HepG2 (cell line): ENCODE results near the gene IQSEC1. TPM values are rescaled to one million over a fixed set of nuclear protein-coding genes. Genes with fewer than 3 reads are reported as not detected.

Experiments used
- ATAC-seq: fragments of 200-7000 bp; cut with Tn5 transposase; 3 replicates; pipeline ENCODE4 v1.9.1; 2020; ENCODE audit warnings: mild to moderate bottlenecking, moderate library complexity
- BruUV-seq: library from RNA; stranded (reverse); fragments of 400-500 nt; replicated peaks from 2 replicates; lab custom pipeline; 2021; lab: Mats Ljungman, UMichigan
- CTCF ChIA-PET: fragments of 300-600 bp; formaldehyde crosslinking; extraction: SDS; loops from one replicate; lab custom pipeline; 2021; ENCODE audit warnings: low total read pairs, inconsistent platforms, low intra/inter-chr PET ratio; lab: Yijun Ruan, JAX
- POLR2A ChIA-PET: fragments of 350-600 bp; sonication (Branson Sonifier 250); formaldehyde crosslinking; loops from one replicate; lab custom pipeline; 2020; ENCODE audit warnings: antibody characterized with exemption, inconsistent platforms; lab: Yijun Ruan, JAX
- DNase-seq: peaks from one replicate; pipeline ENCODE4 v3.0.0-alpha.2; 2015; ENCODE audit warnings: low spot score
- FAIRE-seq: peaks from 3 replicates; lab custom pipeline; 2011; peaks lifted over from hg19 to GRCh38; lab: Jason Lieb, UNC
- H2AFZ ChIP-seq: one replicate; pipeline ENCODE4 v1.6.1; 2011; ENCODE audit warnings: low read length, inconsistent platforms
- H3K27ac ChIP-seq: fragments of 300-600 bp; 3 replicates; pipeline ENCODE4 v1.8.0; 2011; ENCODE audit warnings: mixed run types, mild to moderate bottlenecking, mixed read lengths, low read length, inconsistent platforms; ENCODE audit not compliant: insufficient read depth; ENCODE audit errors: extremely low read length
- H3K27me3 ChIP-seq, 2 experiments: fragments of 200-600 bp in 1 of 2; 2 replicates in 1 of 2; 3 replicates in 1 of 2; pipeline versions ENCODE4 v1.6.0 to v1.8.0; 2011; ENCODE audit warnings: low read length in 2 of 2, mild to moderate bottlenecking in 2 of 2, moderate library complexity in 2 of 2, inconsistent platforms in 1 of 2; ENCODE audit not compliant: insufficient read depth in 2 of 2, control insufficient read depth in 1 of 2
- H3K36me3 ChIP-seq, 2 experiments: fragments of 200-600 bp in 1 of 2; replicated peaks in 1 of 2; 2 replicates in 1 of 2; 3 replicates in 1 of 2; pipeline versions ENCODE4 v1.5.1 to v1.8.0; 2011; ENCODE audit warnings: low read length in 2 of 2, inconsistent platforms in 1 of 2; ENCODE audit not compliant: insufficient read depth in 2 of 2, control insufficient read depth in 1 of 2
- H3K4me1 ChIP-seq: 2 replicates; pipeline ENCODE4 v1.5.1; 2012; ENCODE audit warnings: low read length, inconsistent platforms; ENCODE audit not compliant: insufficient read depth
- H3K4me2 ChIP-seq: 2 replicates; pipeline ENCODE4 v1.6.0; 2011; ENCODE audit warnings: low read depth, low read length, inconsistent platforms
- H3K4me3 ChIP-seq, 3 experiments: fragments of 200-600 bp in 1 of 3; sonication (generic), shearing (Covaris generic) in 1 of 3; replicated peaks in 1 of 3; 2 replicates each; pipeline ENCODE4 v1.5.1; 2011 to 2016; ENCODE audit warnings: low read length in 3 of 3, inconsistent platforms in 2 of 3, low read depth in 2 of 3, mild to moderate bottlenecking in 2 of 3, control low read depth in 1 of 3, mixed read lengths in 1 of 3; ENCODE audit not compliant: insufficient read depth in 1 of 3
- H3K79me2 ChIP-seq: one replicate; pipeline ENCODE4 v1.6.1; 2011; ENCODE audit warnings: low read length, inconsistent platforms; ENCODE audit not compliant: insufficient read depth
- H3K9ac ChIP-seq: 2 replicates; pipeline ENCODE4 v1.6.0; 2011; ENCODE audit warnings: mild to moderate bottlenecking, low read depth, low read length, inconsistent platforms; ENCODE audit not compliant: insufficient read depth
- H3K9me3 ChIP-seq: 2 replicates; pipeline ENCODE4 v1.5.1; 2012; ENCODE audit warnings: mild to moderate bottlenecking, low read length
- H4K20me1 ChIP-seq: 2 replicates; pipeline ENCODE4 v1.6.0; 2011; ENCODE audit warnings: inconsistent platforms, mild to moderate bottlenecking, low read length, moderate library complexity; ENCODE audit not compliant: insufficient read depth
- CHD2 ChIP-seq: IDR thresholded peaks from 2 replicates; pipeline ENCODE4 v1.6.1; 2011; ENCODE audit warnings: low read depth, low read length, improper control_type of control experiment
- CTCF ChIP-seq: sonication (generic); formaldehyde crosslinking; IDR thresholded peaks from 2 replicates; pipeline ENCODE4 v1.5.0; 2020; ENCODE audit warnings: mild to moderate bottlenecking, missing genetic modification reagents, moderate library complexity
- E2F2 ChIP-seq: sonication (generic); formaldehyde crosslinking; IDR thresholded peaks from 2 replicates; pipeline ENCODE4 v1.4.0; 2020; ENCODE audit warnings: missing genetic modification reagents, borderline replicate concordance
- JUND ChIP-seq: sonication (generic); formaldehyde crosslinking; IDR thresholded peaks from 2 replicates; pipeline ENCODE4 v1.8.0; 2022; ENCODE audit warnings: mild to moderate bottlenecking, missing genetic modification reagents
- MXD1 ChIP-seq: sonication (generic); formaldehyde crosslinking; IDR thresholded peaks from 2 replicates; pipeline ENCODE4 v1.4.0; 2020; ENCODE audit warnings: mild to moderate bottlenecking, missing genetic modification reagents
- SCMH1 ChIP-seq: sonication (generic); formaldehyde crosslinking; IDR thresholded peaks from 2 replicates; pipeline ENCODE4 v1.9.0; 2021; ENCODE audit warnings: missing genetic modification reagents, mild to moderate bottlenecking, borderline replicate concordance
- SNAI1 ChIP-seq: sonication (generic); formaldehyde crosslinking; IDR thresholded peaks from 2 replicates; pipeline ENCODE4 v1.5.0; 2020; ENCODE audit warnings: mild to moderate bottlenecking, missing genetic modification reagents, borderline replicate concordance
- TBX3 ChIP-seq: fragments of 450-650 bp; IDR thresholded peaks from 2 replicates; pipeline ENCODE4 v1.6.1; 2017; ENCODE audit warnings: antibody characterized with exemption, mild to moderate bottlenecking, inconsistent platforms, borderline replicate concordance
- ZMAT3 ChIP-seq: sonication (generic); formaldehyde crosslinking; conservative IDR thresholded peaks from 2 replicates; pipeline ENCODE4 v1.7.0; 2021; ENCODE audit warnings: missing genetic modification reagents
- ZNF605 ChIP-seq: sonication (generic); formaldehyde crosslinking; IDR thresholded peaks from 2 replicates; pipeline ENCODE4 v1.8.0; 2022; ENCODE audit warnings: mild to moderate bottlenecking, missing genetic modification reagents
- ZNF646 ChIP-seq: sonication (generic); formaldehyde crosslinking; IDR thresholded peaks from 2 replicates; pipeline ENCODE4 v1.9.0; 2021; ENCODE audit warnings: mild to moderate bottlenecking, missing genetic modification reagents
- ZNF776 ChIP-seq: sonication (generic); formaldehyde crosslinking; IDR thresholded peaks from 2 replicates; pipeline ENCODE4 v1.4.0; 2020; ENCODE audit warnings: mild to moderate bottlenecking, missing genetic modification reagents
- ZNF816 ChIP-seq: sonication (generic); formaldehyde crosslinking; IDR thresholded peaks from 2 replicates; pipeline ENCODE4 v1.8.0; 2022; ENCODE audit warnings: missing genetic modification reagents, mild to moderate bottlenecking, borderline replicate concordance
- ZNF841 ChIP-seq: sonication (generic); formaldehyde crosslinking; IDR thresholded peaks from 2 replicates; pipeline ENCODE4 v1.8.1; 2023; ENCODE audit warnings: missing genetic modification reagents, borderline replicate concordance
- WGBS: methylation state at CpG from one replicate; pipeline ENCODE4 v1.1.6; 2017; ENCODE audit warnings: low lambda C conversion rate; 5-methylcytosine and 5-hydroxymethylcytosine counted together
- in situ Hi-C: cut with HindIII; loops from 2 replicates; pipeline ENCODE4 v1.10.0; 2017; ENCODE audit warnings: low pct_unique_long_range_greater_than_20kb; ENCODE audit not compliant: extremely low pct_ligation_motif_present
- intact Hi-C: fragments of 100-400 bp; cut with micrococcal nuclease; formaldehyde crosslinking; loops from one replicate; pipeline ENCODE4 v1.10.0; 2022; ENCODE audit not compliant: unreplicated experiment
- polyA plus RNA-seq, 8 experiments: library from polyadenylated mRNA; depleted of rRNA in 3 of 8; stranded (reverse) in 7 of 8; unstranded in 1 of 8; fragments of >200 nt; fragmentation: Illumina TruSeq in 4 of 8; extraction: Trizol in 4 of 8; gene quantifications; 2 replicates each; pipeline versions ENCODE4 v1.2.1 to v1.2.3, GENCODE V29; 2011 to 2016; ENCODE audit warnings: low read depth in 4 of 8, missing spikeins in 1 of 8, mixed read lengths in 1 of 8; ENCODE audit not compliant: insufficient read depth in 1 of 8
- total RNA-seq, 5 experiments: library from RNA; depleted of rRNA; stranded (reverse); fragments of >200 nt; fragmentation: Illumina TruSeq; extraction: Trizol; gene quantifications; 2 replicates each; pipeline ENCODE4 v1.2.3, GENCODE V29; 2016; ENCODE audit warnings: low read depth in 1 of 5

IQSEC1 gene
- total and polyA plus RNA-seq, 2 of the 13 experiments (the other 11 are each of a cell fraction or from before 2014, with no cell fraction given): 17.4 to 20.2 TPM

- WGBS: 94% methylated on average over 3 of the region's 4 CpGs
- Histone ChIP-seq H3K4me2 (no peak overlapping the region), H3K9ac (no peak overlapping the region), H3K9me3 (no peaks in the 10 kb centered on the region), H3K79me2 (no peaks in the 10 kb centered on the region), H4K20me1 (peaks cover 8% of the 10 kb centered on the region; the same call in 1 of the 2 replicates), H3K36me3 (peaks cover 0 to 3% of the 10 kb centered on the region in 2 experiments; a peak in 1 of 5 replicates), H3K27ac (no peak overlapping the region), H3K4me3 (no peak overlapping the region), H3K4me1 (peaks cover 33% of the 10 kb centered on the region), H3K27me3 (no peaks in the 10 kb centered on the region), H2AFZ (no peak overlapping the region)
- no peak for DNase-seq
- FAIRE-seq: no peak
- in situ Hi-C loops: no loop called here
- no peak for ATAC-seq
- BruUV-seq: no TSS peak
- CTCF ChIA-PET: no interaction called here
- no peak for TF ChIP-seq JUND (CRISPR knock-in tag)
- TF ChIP-seq SNAI1 (CRISPR knock-in tag): no peak
- TF ChIP-seq ZNF841 (CRISPR knock-in tag): no peak
- no peak for TF ChIP-seq ZNF776 (CRISPR knock-in tag)
- no peak for TF ChIP-seq E2F2
- no peak for TF ChIP-seq ZNF605 (CRISPR knock-in tag)
- no peak for TF ChIP-seq CHD2
- TF ChIP-seq TBX3: no peak
- no peak for TF ChIP-seq ZMAT3 (CRISPR knock-in tag)
- no peak for TF ChIP-seq CTCF (CRISPR knock-in tag)
- no peak for TF ChIP-seq MXD1 (CRISPR knock-in tag)
- no peak for TF ChIP-seq ZNF646 (CRISPR knock-in tag)
- no peak for TF ChIP-seq SCMH1 (CRISPR knock-in tag)
- no peak for TF ChIP-seq ZNF816 (CRISPR knock-in tag)
- intact Hi-C loops: loop anchor here (5.0 kb wide), 1 partner anchor 33 kb away; no protein-coding TSS in a partner anchor
- POLR2A ChIA-PET: interaction anchor here (1.0 kb wide), 1 partner anchor 12 kb away, joined by 3 read pairs; no protein-coding TSS in a partner anchor
Measured at GRCh38 chr3:12979947-12980487, 93.2 kb downstream of the IQSEC1 start.
